ENCODE results near the gene TPCN1.

Gene TPCN1

DNA sequence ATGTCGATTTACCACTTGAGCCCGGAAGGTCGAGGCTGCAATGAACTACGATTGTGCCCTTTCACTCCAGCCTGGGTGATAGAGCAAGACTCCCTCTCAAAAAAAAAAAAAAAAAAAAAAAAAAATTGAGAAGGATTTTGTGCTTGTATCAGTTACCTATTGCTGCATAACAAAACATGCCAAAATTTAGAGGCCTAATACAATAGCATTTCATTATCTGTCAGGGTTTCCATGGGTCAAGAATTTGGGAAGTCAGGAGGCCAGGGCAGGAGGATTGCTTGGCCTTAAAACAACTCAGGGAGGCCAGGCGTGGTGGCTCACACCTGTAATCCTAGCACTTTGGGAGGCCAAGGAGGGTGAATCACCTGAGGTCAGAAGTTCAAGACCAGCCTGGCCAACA lies 118.3 kb downstream of the TPCN1 start:
- no peak for DNase-seq (ENCODE audit: low read depth, low spot score)
- Histone ChIP-seq H3K27ac (ENCODE audit: low read length) (no peak overlapping the region), H3K4me3 (ENCODE audit: low read length) (no peak overlapping the region), H3K27me3 (ENCODE audit: control insufficient read depth, insufficient read depth, low read length) (no peaks in the 10 kb centered on the region; the same call in 1 of the 2 replicates), H3K9me3 (ENCODE audit: control insufficient read depth, insufficient read depth, low read length) (no peaks in the 10 kb centered on the region), H3K4me1 (ENCODE audit: control insufficient read depth, insufficient read depth, low read length) (no peaks in the 10 kb centered on the region), H3K36me3 (ENCODE audit: control insufficient read depth, insufficient read depth, low read length) (no peaks in the 10 kb centered on the region)
- WGBS (ENCODE audit: insufficient coverage, insufficient read length): no CpG with 5 or more reads among the region's 5 CpGs

DNA sequence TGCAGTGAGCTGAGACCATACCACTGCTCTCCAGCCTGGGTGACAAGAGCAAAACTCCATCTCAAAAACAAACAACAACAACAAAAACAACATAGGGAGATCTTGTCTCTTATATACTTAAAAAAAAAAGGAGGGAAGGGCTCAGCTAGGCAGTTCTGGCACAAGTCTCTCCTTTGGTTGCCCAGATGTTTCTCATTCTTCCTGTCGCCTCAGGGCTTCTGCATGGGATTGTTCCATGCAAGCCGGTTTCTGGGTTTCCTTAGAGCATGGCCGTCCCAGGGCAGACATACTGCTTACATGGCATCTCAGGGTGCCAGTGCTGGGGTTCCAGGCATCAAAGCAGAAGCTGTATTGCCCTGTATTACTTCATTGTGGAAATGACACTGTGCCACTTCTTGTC lies 118.8 kb downstream of the TPCN1 start:
- no peaks in the 10 kb centered on the region for H3K4me1 ChIP-seq (ENCODE audit: control insufficient read depth, insufficient read depth, low read length)
- H3K4me3 ChIP-seq (ENCODE audit: low read length): no peak overlapping the region
- no peak for DNase-seq (ENCODE audit: low read depth, low spot score)
- H3K9me3 ChIP-seq (ENCODE audit: control insufficient read depth, insufficient read depth, low read length): no peaks in the 10 kb centered on the region
- H3K27me3 ChIP-seq (ENCODE audit: control insufficient read depth, insufficient read depth, low read length): no peaks in the 10 kb centered on the region
- no peaks in the 10 kb centered on the region for H3K36me3 ChIP-seq (ENCODE audit: control insufficient read depth, insufficient read depth, low read length)
- WGBS (ENCODE audit: insufficient coverage, insufficient read length): no CpG with 5 or more reads among the region's 3 CpGs
- H3K27ac ChIP-seq (ENCODE audit: low read length): no peak overlapping the region

DNA sequence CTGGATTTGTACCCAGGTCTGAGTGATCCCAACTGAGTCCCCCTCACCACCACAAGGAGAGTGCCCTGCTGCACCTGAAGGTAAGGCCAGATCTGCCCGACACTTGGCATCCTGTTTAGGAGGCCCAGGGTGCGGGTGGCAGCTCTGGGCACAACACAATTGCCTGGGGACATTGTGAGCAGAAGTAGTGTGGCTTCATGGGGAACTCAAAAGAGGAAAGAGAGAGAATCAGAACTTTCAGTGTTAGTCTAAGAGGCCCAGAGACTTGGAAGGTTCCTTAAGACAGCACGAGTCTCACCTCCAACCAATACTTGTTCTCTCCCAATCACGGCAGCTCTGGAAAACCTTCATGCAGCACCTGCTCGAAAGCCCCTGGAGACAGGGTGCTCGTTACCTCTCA lies 120.3 kb downstream of the TPCN1 start:
- no peaks in the 10 kb centered on the region for H3K27me3 ChIP-seq (ENCODE audit: control insufficient read depth, insufficient read depth, low read length)
- DNase-seq (ENCODE audit: low read depth, low spot score): no peak
- H3K27ac ChIP-seq (ENCODE audit: low read length): no peak overlapping the region
- H3K4me1 ChIP-seq (ENCODE audit: control insufficient read depth, insufficient read depth, low read length): no peaks in the 10 kb centered on the region
- no peaks in the 10 kb centered on the region for H3K36me3 ChIP-seq (ENCODE audit: control insufficient read depth, insufficient read depth, low read length)
- no peaks in the 10 kb centered on the region for H3K9me3 ChIP-seq (ENCODE audit: control insufficient read depth, insufficient read depth, low read length)
- WGBS (ENCODE audit: insufficient coverage, insufficient read length): no CpG with 5 or more reads among the region's 6 CpGs
- no peak overlapping the region for H3K4me3 ChIP-seq (ENCODE audit: low read length)

DNA sequence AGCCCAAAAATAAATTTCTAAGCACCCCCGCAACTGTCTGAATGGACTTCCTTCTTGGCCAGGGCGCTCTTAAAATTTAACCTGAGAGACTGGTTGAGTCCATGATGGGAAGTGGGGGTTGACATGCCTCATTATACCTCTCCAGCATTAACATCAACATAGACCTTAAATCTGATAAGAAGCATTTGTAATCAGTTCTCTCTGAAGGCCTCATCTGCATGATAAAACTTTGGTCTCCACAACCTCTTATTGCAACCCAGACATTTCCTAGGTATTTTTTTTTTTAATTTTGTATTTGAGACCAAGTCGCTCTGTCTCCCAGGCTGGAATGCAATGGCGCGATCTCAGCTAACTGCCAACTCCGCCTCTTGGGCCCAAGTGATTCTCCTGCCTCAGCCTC lies 124.1 kb downstream of the TPCN1 start:
- no peak overlapping the region for H3K4me3 ChIP-seq (ENCODE audit: low read length)
- no peak overlapping the region for H3K27ac ChIP-seq (ENCODE audit: low read length)
- WGBS (ENCODE audit: insufficient coverage, insufficient read length): no CpG with 5 or more reads among the region's 6 CpGs
- no peaks in the 10 kb centered on the region for H3K27me3 ChIP-seq (ENCODE audit: control insufficient read depth, insufficient read depth, low read length)
- no peaks in the 10 kb centered on the region for H3K36me3 ChIP-seq (ENCODE audit: control insufficient read depth, insufficient read depth, low read length)
- no peaks in the 10 kb centered on the region for H3K9me3 ChIP-seq (ENCODE audit: control insufficient read depth, insufficient read depth, low read length)
- no peak for DNase-seq (ENCODE audit: low read depth, low spot score)
- no peaks in the 10 kb centered on the region; the same call in 1 of the 2 replicates for H3K4me1 ChIP-seq (ENCODE audit: control insufficient read depth, insufficient read depth, low read length)

GRCh38 chr12:113346353-113346752 lies 125.1 kb downstream of the TPCN1 start:
- WGBS (ENCODE audit: insufficient coverage, insufficient read length): no CpG with 5 or more reads among the region's 5 CpGs
- Histone ChIP-seq H3K36me3 (ENCODE audit: control insufficient read depth, insufficient read depth, low read length) (no peaks in the 10 kb centered on the region), H3K4me3 (ENCODE audit: low read length) (no peak overlapping the region), H3K4me1 (ENCODE audit: control insufficient read depth, insufficient read depth, low read length) (no peaks in the 10 kb centered on the region; the same call in 1 of the 2 replicates), H3K9me3 (ENCODE audit: control insufficient read depth, insufficient read depth, low read length) (no peaks in the 10 kb centered on the region), H3K27ac (ENCODE audit: low read length) (no peak overlapping the region), H3K27me3 (ENCODE audit: control insufficient read depth, insufficient read depth, low read length) (no peaks in the 10 kb centered on the region)
- no peak for DNase-seq (ENCODE audit: low read depth, low spot score)

- WGBS (ENCODE audit: insufficient coverage, insufficient read length): 100% methylated on average over 1 of the region's 3 CpGs
- DNase-seq (ENCODE audit: low read depth, low spot score): no peak
- H3K4me3 ChIP-seq (ENCODE audit: low read length): no peak overlapping the region
- H3K27me3 ChIP-seq (ENCODE audit: control insufficient read depth, insufficient read depth, low read length): no peaks in the 10 kb centered on the region
- no peaks in the 10 kb centered on the region for H3K9me3 ChIP-seq (ENCODE audit: control insufficient read depth, insufficient read depth, low read length)
- H3K27ac ChIP-seq (ENCODE audit: low read length): no peak overlapping the region
- H3K4me1 ChIP-seq (ENCODE audit: control insufficient read depth, insufficient read depth, low read length): no peaks in the 10 kb centered on the region; the same call in 1 of the 2 replicates
- H3K36me3 ChIP-seq (ENCODE audit: control insufficient read depth, insufficient read depth, low read length): no peaks in the 10 kb centered on the region
These were observed 125.8 kb downstream of the TPCN1 start for GRCh38 chr12:113347107-113347506.

DNA sequence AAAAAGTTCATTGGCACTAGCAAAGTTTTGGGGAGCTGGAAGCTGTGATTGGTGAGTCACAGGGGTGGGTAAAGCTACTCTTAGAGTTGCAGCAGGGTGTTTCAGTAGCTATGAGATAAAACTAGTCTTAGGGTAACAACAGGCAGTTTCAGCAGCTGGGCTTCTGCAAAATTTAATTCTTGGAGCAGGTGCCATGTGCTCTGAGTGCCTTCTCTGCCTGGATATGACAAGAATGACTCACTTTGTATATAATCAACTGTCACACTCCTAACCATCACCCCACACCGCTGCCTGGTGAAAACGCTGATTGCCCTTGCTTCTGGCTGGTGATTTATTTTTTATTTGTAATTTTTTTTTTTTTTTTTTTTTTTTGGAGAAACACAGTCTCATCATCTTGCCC lies 126.6 kb downstream of the TPCN1 start:
- Histone ChIP-seq H3K27ac (ENCODE audit: low read length) (no peak overlapping the region), H3K4me1 (ENCODE audit: control insufficient read depth, insufficient read depth, low read length) (no peaks in the 10 kb centered on the region; the same call in 1 of the 2 replicates), H3K36me3 (ENCODE audit: control insufficient read depth, insufficient read depth, low read length) (no peaks in the 10 kb centered on the region), H3K9me3 (ENCODE audit: control insufficient read depth, insufficient read depth, low read length) (no peaks in the 10 kb centered on the region), H3K4me3 (ENCODE audit: low read length) (no peak overlapping the region), H3K27me3 (ENCODE audit: control insufficient read depth, insufficient read depth, low read length) (no peaks in the 10 kb centered on the region)
- WGBS (ENCODE audit: insufficient coverage, insufficient read length): no CpG with 5 or more reads among the region's 2 CpGs
- no peak for DNase-seq (ENCODE audit: low read depth, low spot score)

All from iPS DF 6.9 (cell line).